Globus pallidus (tissue), 1 donor: Measurements from ENCODE around the gene RRM1.

Source experiments
- DNase-seq: peaks from one replicate; pipeline ENCODE4 v3.0.0-alpha.2; 2015; ENCODE audit warnings: low spot score

Gene RRM1

GRCh38 chr11:4187055-4187988 lies 92.7 kb downstream of the RRM1 start:
- peak; percentile 78 for DNase-seq
